Measurements from ENCODE around the gene PHRF1.
A peak's percentile ranks its signal among the peaks of the same experiment; 100 is the strongest.

Gene PHRF1

DNA sequence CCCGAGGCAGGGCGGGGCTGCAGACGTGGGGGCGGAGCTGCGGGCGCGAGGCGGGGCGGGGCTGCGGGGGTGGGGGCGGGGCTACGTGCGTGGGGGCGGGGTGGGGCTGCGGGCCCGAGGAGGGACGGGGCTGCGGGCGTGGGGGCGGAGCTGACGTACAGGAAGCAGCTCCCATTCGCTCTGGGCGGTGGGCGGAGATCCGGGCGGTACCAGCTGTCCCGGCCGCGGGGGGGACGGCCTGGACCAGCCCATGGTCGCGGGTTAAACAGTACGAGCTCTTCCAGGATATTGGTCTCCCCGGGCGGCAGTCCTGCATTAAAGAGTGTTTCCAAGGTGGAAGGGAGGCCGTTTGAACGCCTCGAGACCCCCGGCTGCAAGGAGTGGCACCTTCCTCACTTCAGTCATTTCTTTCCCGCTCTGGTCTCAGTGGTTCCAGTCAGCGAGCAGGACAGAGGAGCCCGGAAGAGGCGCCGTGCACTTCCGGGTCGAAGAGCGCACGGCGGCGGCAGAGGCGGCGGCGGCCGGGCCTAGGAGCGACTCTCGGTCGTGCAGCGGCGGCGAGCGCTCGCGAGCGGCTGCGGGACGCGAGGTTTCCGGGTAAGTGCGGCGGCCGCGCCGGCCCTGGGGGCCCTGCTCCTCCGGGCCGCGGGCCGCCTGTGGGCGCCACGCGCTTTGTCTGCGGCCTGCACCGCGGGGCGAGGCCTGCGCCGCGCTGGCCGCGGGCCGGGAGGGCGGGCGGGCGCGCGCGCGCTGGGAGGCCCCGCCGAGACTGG lies at the start of gene PHRF1:
PHRF1 (plus strand) TSS at position 475 of the 773 bp plus-strand sequence. CDS start 5,043 bp downstream, outside the sequence.
- peak; percentile 62 to 99 (median 93) for DNase-seq

GRCh38 chr11:528166-528814 lies 48.0 kb upstream of the PHRF1 start:
- no peak for DNase-seq

DNA sequence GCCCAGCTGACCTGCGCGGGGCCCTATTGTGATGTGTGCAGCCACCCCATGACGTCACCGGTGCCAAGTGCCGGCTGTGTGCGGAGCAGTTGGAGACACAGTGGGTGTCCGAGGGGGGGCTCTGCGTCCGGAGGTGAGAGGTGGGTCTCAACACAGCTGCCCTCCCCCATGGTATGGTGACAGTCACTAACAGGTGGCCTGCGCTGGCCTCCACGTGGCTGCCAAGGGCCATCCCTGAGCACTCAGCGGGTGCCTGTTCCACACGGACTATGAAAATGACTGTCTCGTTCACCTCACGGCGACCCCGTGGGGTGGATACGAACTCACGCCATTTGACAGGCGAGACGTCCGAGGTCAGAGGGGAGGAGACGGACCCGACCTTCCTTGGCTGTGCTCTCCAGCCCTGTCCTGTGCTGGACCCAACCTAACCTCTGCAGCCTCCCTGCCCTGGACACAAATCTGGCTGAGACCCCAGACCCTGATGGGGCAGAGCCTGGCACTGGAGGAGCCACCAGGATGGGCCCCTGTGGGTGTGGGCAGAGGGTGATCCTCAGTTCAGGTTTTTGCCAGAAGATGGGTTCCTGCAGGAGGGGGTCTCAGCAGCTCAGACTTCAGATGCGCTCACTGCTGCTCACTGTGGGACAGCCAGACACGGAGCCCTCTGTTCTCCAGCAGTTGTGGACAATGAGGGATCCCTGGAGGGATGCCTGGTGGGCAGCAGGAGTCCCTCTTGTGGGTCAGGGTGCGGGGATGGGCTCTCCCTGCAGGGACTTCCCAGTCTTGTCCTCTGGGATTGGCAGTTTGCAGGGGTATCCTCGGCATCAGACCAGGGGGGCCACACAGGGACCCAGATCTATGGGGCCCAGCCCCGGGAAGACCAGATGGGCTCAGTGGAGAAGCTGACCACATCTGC lies 47.2 kb upstream of the PHRF1 start:
- no peak for DNase-seq

DNA sequence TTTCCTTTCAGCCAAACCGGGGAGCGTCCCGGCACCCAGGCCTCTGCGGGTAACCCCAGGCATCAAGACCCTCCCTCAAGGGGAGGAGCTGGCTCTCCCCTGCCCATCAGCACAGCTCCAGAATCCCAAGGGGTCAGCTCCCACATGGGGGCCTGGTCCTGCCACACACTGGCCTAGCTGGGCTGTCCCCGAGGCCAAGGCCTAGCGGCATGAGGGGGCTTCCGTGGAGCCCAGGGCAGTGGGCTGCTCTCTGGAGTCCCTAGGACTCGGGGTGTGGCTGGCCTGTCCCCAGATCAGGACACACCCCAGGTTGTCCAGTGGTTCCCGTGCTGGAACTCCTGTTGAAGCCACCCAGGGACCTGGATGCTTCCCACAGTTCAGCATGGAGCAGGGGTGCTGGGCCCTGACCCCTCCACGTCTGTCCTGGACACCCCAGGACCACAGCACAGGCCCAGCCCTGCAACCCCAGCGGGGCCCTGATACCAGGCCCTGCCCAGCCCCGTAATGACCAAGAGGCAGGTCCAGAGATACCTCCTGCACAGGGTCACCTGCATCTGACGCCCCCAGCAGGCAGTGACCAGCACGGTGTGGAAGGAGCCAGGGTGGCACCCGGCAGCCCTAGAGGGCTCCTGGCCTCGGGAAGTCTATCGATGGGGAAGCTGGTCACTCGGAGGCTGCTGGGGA lies 46.4 kb upstream of the PHRF1 start:
- no peak for DNase-seq

DNA sequence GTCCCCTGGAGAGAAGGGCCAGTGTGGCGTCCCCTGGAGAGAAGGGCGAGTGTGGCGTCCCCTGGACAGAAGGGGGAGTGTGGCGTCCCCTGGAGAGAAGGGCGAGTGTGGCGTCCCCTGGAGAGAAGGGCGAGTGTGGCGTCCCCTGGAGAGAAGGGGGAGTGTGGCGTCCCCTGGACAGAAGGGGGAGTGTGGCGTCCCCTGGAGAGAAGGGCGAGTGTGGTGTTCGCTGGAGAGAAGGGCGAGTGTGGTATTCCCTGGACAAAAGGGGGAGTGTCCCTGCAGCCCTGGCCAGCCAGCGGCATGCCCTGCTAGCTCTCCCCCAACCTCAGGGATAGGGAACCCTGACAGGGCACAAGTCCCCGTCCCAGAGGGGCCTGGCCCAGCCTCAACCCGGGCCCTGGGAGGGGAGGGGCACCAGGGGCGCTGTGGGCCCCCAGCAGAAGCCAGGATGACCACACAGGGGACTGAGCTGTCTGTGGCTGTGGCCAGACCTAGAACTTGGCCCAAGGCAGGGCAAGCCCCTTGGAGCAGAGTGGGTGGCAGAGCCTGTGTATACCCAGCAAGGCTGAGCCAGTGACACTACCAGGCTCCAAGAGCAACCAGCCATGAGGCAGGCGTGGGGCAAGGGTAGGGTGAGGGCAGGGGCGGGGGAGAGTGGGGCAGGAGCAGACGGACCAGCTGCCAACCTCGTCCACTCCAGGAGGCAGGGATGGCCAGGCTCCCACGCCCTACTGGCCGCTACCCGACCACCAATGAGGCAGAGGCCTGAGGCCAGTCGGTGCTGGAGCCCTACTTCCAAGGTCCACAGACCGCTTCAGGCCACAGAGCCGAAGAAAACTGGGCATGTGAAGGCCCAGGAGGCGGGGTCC lies 45.1 kb upstream of the PHRF1 start:
- DNase-seq = no peak

DNA sequence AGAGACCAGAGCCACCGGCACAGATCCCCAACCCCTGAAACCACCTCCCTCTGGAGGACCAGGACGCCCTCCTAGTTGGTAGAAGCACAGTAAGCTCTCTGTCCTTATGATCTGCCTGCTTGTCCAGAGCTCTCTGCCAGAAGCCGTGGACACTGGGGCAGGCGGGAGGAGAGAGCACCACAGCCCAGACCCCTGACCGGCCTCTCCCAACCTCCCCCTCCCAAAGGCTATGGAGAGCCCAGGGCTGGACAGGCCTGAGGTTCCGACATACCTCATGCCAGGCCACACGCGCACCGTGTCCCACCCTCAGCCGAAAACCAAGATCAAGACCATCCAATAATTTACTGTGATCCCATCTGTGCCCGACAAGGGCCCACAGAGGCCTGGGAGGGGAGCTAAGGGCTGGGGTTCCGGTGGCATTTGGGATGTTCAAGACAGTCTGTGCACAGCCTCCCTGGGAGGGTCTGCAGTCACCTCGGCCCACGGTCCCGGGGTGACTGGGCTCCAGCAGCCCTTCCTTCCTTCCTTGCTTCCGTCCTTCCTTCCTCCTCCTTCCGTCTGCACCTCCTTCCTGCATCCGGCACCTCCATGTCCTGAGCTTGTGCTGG lies 44.2 kb upstream of the PHRF1 start:
- DNase-seq = no peak

DNA sequence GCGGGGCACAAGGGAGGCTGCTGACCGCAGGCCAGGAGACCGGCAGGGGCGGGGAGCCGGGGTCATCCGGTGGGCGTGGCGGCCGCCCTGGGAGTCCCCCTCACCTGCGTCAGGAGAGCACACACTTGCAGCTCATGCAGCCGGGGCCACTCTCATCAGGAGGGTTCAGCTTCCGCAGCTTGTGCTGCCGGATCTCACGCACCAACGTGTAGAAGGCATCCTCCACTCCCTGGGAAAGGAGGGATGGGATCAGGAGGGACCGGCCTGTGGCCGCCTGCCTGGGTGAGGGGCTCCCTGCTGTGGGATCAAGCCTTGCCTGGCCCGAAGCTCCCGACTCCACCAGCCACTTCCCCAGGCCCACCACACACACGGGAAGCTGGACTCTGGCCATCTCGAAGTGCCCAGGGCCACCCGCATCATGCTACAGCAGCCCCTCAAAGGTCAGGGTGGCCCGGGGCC lies 43.7 kb upstream of the PHRF1 start:
- DNase-seq = no peak

DNA sequence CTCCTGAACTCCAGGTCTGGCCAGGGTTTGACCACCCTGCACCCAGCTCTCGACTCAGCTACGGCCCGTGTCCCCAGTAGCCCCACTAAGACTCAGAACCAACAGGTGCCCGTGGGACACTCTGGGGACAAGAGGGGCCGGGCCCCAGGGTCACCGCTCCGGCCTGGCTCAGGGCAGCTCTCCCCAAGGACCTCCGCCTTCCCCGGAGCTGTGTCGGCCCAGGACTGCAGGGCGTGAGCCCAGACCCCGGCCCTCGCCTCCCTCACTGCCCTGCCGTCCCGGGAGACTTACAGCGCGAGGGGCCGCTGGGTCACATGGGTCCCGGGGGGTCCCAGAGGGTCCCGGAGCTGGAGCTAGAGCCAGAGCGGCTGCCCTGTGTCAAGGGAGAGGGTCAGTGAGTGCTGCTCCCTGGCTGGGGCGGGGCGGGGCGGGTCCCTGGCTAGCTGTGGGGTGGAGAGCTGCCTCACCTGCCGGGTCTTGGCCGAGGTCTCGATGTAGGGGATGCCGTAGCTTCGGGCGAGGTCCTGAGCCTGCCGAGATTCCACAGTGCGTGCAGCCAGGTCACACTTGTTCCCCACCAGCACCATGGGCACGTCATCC lies 43.2 kb upstream of the PHRF1 start:
- no peak for DNase-seq

- DNase-seq = no peak
Measured at GRCh38 chr11:533586-534395, 42.5 kb upstream of the PHRF1 start.

DNA sequence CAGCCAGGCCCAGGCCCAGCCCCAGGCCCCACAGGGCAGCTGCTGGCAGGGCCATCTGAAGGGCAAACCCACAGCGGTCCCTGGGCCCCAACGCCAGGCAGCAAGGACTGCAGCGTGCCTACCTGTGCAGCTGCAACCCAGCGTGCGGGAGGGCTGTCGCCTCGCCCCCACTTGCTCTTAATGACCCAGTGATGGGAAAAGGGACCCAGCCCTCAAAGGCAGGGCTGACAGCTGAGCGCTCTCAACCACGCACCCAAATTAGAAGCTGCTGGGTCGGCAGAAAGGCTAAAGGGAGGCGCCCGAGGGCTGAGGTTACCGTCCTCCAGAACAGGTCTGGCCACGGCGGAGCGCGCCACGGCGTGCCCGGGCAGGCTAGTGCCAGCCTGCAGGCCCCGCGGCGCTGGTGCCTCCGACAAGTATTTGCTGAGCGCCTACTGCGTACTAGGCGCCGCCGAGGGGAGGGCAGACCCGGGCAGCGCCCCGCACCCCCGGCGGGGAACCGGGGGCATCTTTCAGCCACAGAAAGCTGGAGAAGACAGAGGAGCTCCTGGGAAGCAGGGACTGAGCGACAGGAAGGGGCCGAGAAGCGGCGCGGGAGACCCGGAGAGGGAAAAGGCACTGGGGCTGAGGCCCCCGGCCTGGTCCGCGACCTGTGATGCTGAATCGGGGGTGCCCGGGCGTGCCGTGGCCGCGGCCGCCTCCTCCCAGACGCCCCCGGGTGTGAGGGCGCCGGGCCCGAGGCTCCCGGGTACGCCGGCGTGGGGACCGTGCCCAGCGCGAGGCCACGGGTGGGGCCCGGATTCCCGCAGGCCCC lies 41.7 kb upstream of the PHRF1 start:
- peak in 6 of 56 donors; percentile 5 to 40 (median 26) for DNase-seq

DNA sequence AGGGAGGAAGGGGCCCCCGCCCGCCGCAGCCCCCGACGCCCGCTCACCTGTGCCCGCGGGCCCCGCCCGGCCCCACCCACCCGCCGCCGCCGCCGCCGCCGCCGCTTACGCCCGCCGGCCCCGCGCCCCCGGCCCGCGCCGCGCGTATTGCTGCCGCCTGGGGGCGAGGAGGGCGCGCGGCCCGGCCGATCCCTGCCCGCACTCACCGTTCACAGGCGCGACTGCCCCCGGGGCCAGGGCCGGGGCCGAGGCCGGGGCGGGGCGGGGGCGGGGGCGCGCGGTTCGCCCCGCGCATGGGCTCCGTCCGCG lies 41.1 kb upstream of the PHRF1 start:
- no peak for DNase-seq

DNA sequence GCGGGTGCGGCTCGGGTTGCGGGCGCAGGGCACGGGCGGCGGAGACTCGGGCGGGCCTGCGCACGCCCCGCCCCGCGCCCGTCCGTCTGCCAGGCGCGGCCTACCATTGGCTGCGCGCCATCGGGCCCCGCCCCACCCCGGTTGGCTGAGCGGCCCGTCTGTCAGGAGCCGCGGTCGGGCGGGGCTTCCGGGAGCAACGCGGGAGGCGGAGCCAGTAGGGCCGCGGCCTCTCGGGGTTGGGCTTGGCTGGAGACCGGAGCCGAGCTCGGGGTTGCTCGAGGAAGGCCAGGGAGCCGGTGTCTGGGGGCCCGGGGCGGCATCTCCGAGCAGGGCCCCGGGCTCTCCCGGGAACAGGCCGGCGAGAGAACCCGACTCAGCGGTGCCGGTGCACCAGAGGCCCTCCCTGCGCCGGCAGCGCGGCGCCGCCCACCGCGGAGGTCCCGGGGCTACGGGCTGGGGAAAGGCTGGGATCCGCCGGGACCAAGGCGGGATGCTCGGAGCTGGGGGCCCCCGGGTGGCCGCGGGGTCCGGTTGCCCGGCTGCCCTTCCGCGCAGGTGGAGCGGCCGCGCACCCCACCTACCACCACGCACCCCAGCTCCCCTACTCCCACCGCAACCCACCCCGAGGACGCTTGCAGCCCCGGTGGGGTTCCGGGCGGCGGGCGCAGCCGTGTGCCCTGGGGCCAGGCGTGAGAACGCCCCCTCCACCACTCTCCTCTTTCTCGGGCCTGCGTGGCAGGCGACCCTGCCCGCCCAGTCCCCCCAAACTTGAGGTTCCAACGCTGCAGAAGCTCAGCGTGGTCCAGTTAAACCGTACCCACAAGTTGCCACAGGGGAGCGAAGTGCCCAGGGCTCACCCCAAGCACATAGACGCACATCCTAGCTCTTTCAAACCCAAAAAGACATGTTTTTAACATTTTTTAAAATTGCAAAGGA lies 40.5 kb upstream of the PHRF1 start, which contains the start of gene HRAS:
HRAS (minus strand) TSS at position 58 of the 936 bp plus-strand sequence.
- DNase-seq = peak; percentile 60 to 96 (median 90)

DNA sequence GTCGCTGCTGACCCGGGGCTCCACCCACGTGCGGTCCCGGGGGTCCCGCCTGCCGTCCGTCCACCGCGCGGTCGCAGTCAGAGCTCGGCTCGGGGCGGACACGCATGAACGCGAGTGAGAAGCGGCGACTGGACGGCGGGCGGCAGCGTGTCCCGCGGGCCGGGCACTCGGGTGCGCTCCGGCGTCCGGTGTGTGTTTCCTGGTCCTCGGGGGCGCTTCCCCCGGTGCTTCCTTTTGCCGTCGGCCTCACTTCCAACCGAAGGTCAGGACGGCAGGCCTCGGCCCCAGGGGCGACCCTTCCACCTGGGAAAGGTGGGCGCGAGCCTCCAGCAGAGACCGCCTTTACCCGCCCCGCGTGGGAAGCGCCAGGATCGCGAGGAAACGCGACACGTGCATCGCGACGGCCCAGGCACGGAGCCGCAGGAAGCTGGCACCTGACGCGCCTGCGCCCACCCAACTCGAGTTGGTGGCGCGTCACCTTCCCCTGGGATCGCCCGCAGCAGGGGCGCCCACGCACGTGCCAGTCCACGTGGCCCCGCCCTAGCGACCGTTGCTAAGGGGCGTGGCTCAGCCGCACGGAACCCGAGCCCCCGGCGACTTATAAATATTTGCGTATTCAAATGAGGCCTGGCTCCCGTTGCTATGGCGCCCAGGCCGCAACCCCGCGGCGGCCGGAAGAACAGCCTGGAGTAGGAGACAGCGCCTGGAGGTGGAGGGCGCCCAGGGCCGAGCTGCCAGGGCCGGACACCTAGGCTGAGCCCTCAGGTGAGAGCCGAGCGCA lies 39.2 kb upstream of the PHRF1 start, which contains the start of gene LRRC56:
LRRC56 (plus strand) TSS at position 687 of the 781 bp plus-strand sequence. CDS start 3,158 bp downstream, outside the sequence.
- peak in 40 of 56 donors; percentile 14 to 86 (median 55) for DNase-seq

- DNase-seq = peak in 1 of 56 donors; percentile 67
Measured at GRCh38 chr11:537622-538430, 38.4 kb upstream of the PHRF1 start.

All from nucleus accumbens (tissue), 56 donors.